OCI-LY7 (cell line): ENCODE data around the gene TDRD1. TPM values are rescaled to one million over a fixed set of nuclear protein-coding genes. Genes with fewer than 3 reads are reported as not detected.

ENCODE experiments used
- BruUV-seq: library from RNA; stranded (reverse); fragments of 400-500 nt; replicated peaks from 2 replicates; lab custom pipeline; 2021; lab: Mats Ljungman, UMichigan
- CTCF ChIA-PET: fragments of 300-600 bp; sonication (Branson Sonifier 250); formaldehyde crosslinking; loops from one replicate; lab custom pipeline; 2022; ENCODE audit warnings: antibody characterized with exemption; ENCODE audit not compliant: unreplicated experiment; lab: Charles Lee
- POLR2A ChIA-PET: fragments of 300-600 bp; sonication (Branson Sonifier 250); formaldehyde crosslinking; loops from one replicate; lab custom pipeline; 2022; ENCODE audit warnings: antibody characterized with exemption; lab: Charles Lee
- DNase-seq: peaks from one replicate; pipeline ENCODE4 v3.0.0-alpha.2; 2015; ENCODE audit warnings: low spot score
- H2AFZ ChIP-seq: fragments of 200-600 bp; sonication (generic), shearing (Covaris generic); 2 replicates; pipeline ENCODE4 v1.6.1; 2014; ENCODE audit warnings: mild to moderate bottlenecking, antibody characterized with exemption, low read length, moderate library complexity
- H3K27ac ChIP-seq: fragments of 200-600 bp; sonication (generic); 2 replicates; pipeline ENCODE4 v1.5.1; 2014; ENCODE audit warnings: mixed run types, low read depth, mild to moderate bottlenecking, moderate library complexity, low read length, inconsistent platforms; ENCODE audit not compliant: poor library complexity, severe bottlenecking
- H3K36me3 ChIP-seq: fragments of 200-600 bp; sonication (generic); 2 replicates; pipeline ENCODE4 v1.6.1; 2014; ENCODE audit warnings: mild to moderate bottlenecking, antibody characterized with exemption, low read length, moderate library complexity, mixed read lengths; ENCODE audit not compliant: insufficient read depth
- H3K4me1 ChIP-seq: fragments of 200-600 bp; sonication (generic); 2 replicates; pipeline ENCODE4 v1.5.1; 2014; ENCODE audit warnings: mild to moderate bottlenecking, low read length; ENCODE audit not compliant: insufficient read depth, poor library complexity, severe bottlenecking
- H3K4me2 ChIP-seq: fragments of 200-600 bp; sonication (generic); 2 replicates; pipeline ENCODE4 v1.6.1; 2014; ENCODE audit warnings: mild to moderate bottlenecking, low read length
- H3K4me3 ChIP-seq: fragments of 200-600 bp; sonication (generic); 2 replicates; pipeline ENCODE4 v1.5.1; 2014; ENCODE audit warnings: mild to moderate bottlenecking, low read depth, low read length; ENCODE audit not compliant: poor library complexity, severe bottlenecking
- H3K79me2 ChIP-seq: fragments of 200-600 bp; sonication (generic); 2 replicates; pipeline ENCODE4 v1.6.1; 2016; ENCODE audit warnings: low read depth, mild to moderate bottlenecking, low read length, moderate library complexity, mixed read lengths; ENCODE audit not compliant: insufficient read depth
- H3K9me2 ChIP-seq: fragments of 200-600 bp; sonication (generic); 2 replicates; pipeline ENCODE4 v1.6.1; 2016; ENCODE audit warnings: mild to moderate bottlenecking, low read length, mixed read lengths; ENCODE audit not compliant: insufficient read depth
- H3K9me3 ChIP-seq: fragments of 200-600 bp; sonication (generic); 2 replicates; pipeline ENCODE4 v1.6.1; 2014; ENCODE audit warnings: mild to moderate bottlenecking, mixed run types, low read length, mixed read lengths
- H4K20me1 ChIP-seq: fragments of 200-600 bp; sonication (generic); 2 replicates; pipeline ENCODE4 v1.6.1; 2014; ENCODE audit warnings: mild to moderate bottlenecking, antibody characterized with exemption, low read length, moderate library complexity, mixed read lengths; ENCODE audit not compliant: insufficient read depth
- EZH2phosphoT487 ChIP-seq: fragments of 200-600 bp; sonication (generic); IDR thresholded peaks from 2 replicates; pipeline ENCODE4 v1.6.1; 2018; ENCODE audit warnings: low read depth, borderline replicate concordance, mild to moderate bottlenecking, mixed run types, antibody characterized with exemption, low read length, moderate library complexity, mixed read lengths
- intact Hi-C: fragments of 100-400 bp; cut with micrococcal nuclease; formaldehyde crosslinking; loops from one replicate; pipeline ENCODE4 v1.10.0; 2022; ENCODE audit not compliant: unreplicated experiment
- total RNA-seq, 2 experiments: library from RNA; depleted of rRNA in 1 of 2; stranded (reverse); fragments of >200 nt in 1 of 2; shearing (Covaris generic) in 1 of 2; gene quantifications; 2 replicates each; pipeline ENCODE4 v1.2.3, GENCODE V29; 2014 to 2022
- TF ChIP-seq, protein P1 (sequence below): fragments of 200-600 bp; sonication (generic); conservative IDR thresholded peaks from 2 replicates; pipeline ENCODE4 v1.5.1; 2014; ENCODE audit warnings: mild to moderate bottlenecking, antibody characterized with exemption, low read length, moderate library complexity, mixed read lengths

TDRD1 gene
- total RNA-seq, 2 experiments from 2014 or later, result not detected

DNA sequence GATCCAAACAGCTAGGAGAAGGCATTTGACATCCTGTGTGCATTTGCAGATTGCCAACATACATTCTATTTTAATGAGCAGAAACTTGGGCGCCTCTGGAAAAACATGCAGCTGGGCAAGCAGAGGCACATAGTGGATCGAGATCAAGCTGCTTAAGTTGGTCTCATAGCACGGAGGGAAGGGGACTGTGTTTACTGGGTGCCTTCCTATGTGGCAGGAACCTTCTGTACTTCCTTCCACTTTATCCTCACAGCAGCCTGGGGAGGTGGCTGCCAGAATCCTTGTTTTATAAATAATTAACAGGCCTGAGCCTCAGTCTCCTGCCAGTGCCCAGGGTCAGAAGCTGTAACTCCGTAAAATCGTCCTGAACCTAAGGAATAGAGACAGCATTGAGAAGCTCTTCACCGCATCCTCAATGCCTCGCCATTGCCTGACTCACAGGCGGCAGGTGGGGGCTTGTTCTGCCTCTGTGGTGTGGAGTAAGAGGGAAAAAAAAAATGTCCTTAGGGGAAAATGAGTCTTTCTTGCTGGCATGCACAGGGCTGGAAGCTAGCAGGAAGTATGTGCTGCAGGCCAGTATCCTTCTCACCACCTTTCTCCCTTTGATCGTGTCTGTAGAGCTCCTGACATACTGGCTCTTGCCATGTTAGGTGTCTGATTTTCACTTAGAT lies 66.1 kb downstream of the TDRD1 start:
- Histone ChIP-seq H3K4me2 (no peak overlapping the region), H3K79me2 (no peaks in the 10 kb centered on the region), H3K9me2 (no peaks in the 10 kb centered on the region), H3K27ac (no peak overlapping the region), H3K9me3 (no peaks in the 10 kb centered on the region), H3K4me3 (no peak overlapping the region), H3K4me1 (no peaks in the 10 kb centered on the region), H2AFZ (no peak overlapping the region), H3K36me3 (no peaks in the 10 kb centered on the region), H4K20me1 (no peaks in the 10 kb centered on the region)
- intact Hi-C loops, result no loop called here
- ChIA-PET POLR2A (interaction anchor here (1.2 kb wide), 1 partner anchor 53 kb away, joined by 4 read pairs; no protein-coding TSS in a partner anchor), CTCF (no interaction called here)
- TF ChIP-seq EZH2phosphoT487, result no peak
- TF ChIP-seq, protein P1, sequence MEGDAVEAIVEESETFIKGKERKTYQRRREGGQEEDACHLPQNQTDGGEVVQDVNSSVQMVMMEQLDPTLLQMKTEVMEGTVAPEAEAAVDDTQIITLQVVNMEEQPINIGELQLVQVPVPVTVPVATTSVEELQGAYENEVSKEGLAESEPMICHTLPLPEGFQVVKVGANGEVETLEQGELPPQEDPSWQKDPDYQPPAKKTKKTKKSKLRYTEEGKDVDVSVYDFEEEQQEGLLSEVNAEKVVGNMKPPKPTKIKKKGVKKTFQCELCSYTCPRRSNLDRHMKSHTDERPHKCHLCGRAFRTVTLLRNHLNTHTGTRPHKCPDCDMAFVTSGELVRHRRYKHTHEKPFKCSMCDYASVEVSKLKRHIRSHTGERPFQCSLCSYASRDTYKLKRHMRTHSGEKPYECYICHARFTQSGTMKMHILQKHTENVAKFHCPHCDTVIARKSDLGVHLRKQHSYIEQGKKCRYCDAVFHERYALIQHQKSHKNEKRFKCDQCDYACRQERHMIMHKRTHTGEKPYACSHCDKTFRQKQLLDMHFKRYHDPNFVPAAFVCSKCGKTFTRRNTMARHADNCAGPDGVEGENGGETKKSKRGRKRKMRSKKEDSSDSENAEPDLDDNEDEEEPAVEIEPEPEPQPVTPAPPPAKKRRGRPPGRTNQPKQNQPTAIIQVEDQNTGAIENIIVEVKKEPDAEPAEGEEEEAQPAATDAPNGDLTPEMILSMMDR, result no peak
- no peak for DNase-seq
- no TSS peak for BruUV-seq

DNA sequence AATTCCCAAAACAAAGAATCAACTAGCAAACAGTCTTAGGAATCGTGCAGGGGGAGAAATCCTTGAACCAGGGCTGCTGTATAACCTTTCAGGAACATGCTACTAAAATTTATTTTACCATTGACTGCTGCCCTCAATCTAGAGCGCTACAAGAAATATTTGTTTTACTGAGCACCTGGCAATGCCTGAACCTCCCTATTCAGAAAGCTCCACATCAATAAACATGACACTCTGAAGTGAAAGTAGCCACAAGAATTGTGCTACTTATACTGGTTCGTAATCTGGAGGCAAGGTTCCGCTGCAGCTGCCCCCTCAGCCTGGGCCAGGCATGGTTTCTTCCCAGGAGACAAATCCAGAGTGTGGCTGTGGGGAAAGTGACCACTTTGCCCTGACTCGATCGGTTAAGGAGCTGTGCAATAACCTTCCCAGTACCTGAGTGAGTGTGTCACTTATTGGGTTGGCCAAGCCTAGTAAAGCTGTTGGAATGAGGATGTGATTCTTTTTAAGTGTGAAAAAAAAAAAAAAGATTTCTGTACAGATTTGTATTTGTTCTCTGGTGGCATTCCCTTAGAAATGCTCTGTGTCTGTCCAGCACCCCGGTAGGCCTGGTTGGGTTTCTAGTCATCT lies 67.6 kb downstream of the TDRD1 start:
- no peak for TF ChIP-seq EZH2phosphoT487
- TF ChIP-seq, protein P1, result no peak
- no peak overlapping the region for H3K4me3 ChIP-seq
- no peaks in the 10 kb centered on the region for H3K36me3 ChIP-seq
- no peaks in the 10 kb centered on the region for H4K20me1 ChIP-seq
- BruUV-seq, result no TSS peak
- H3K27ac ChIP-seq, result no peak overlapping the region
- H3K79me2 ChIP-seq, result no peaks in the 10 kb centered on the region
- no peak for DNase-seq
- no peaks in the 10 kb centered on the region for H3K4me1 ChIP-seq
- no peaks in the 10 kb centered on the region for H3K9me3 ChIP-seq
- CTCF ChIA-PET, result no interaction called here
- POLR2A ChIA-PET, result interaction anchor here (0.7 to 1.2 kb wide), 2 partner anchors 55 to 68 kb away, joined by 4 to 5 read pairs; no protein-coding TSS in a partner anchor
- H2AFZ ChIP-seq, result no peak overlapping the region
- intact Hi-C loops, result no loop called here
- H3K4me2 ChIP-seq, result no peak overlapping the region
- no peaks in the 10 kb centered on the region for H3K9me2 ChIP-seq

DNA sequence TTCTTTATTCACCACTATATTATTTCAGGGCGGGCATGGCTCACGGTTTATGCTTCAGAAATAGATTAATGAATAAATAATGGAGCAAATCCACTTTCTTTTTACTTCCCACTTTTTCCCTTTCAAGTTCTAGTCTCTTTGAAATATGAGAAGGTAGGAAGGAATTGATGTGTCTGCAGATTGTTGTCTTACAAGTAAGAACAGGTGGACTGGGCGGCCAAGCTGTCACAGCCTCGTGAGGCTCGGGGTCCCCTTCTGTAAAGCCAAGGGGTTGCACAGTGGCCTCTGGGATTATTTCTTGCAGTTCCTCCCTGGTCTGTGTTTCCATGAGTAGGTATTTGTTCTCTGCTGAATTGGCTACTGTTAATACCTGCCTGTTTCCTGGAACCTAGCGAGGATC lies 71.1 kb downstream of the TDRD1 start:
- DNase-seq, result no peak
- no TSS peak for BruUV-seq
- no peaks in the 10 kb centered on the region for H3K9me2 ChIP-seq
- no peaks in the 10 kb centered on the region for H3K79me2 ChIP-seq
- no peak overlapping the region for H3K27ac ChIP-seq
- POLR2A ChIA-PET, result interaction anchor here (0.5 kb wide), 1 partner anchor 302 kb away, joined by 8 read pairs; no protein-coding TSS in a partner anchor
- CTCF ChIA-PET, result interaction anchor here (1.0 kb wide), 1 partner anchor 54 kb away, joined by 3 read pairs; no protein-coding TSS in a partner anchor
- H3K4me2 ChIP-seq, result no peak overlapping the region
- no peaks in the 10 kb centered on the region for H3K4me1 ChIP-seq
- no peaks in the 10 kb centered on the region for H3K36me3 ChIP-seq
- TF ChIP-seq EZH2phosphoT487, result no peak
- TF ChIP-seq, protein P1, result no peak
- no peak overlapping the region for H3K4me3 ChIP-seq
- no peaks in the 10 kb centered on the region for H3K9me3 ChIP-seq
- H4K20me1 ChIP-seq, result no peaks in the 10 kb centered on the region
- intact Hi-C loops, result no loop called here
- no peak overlapping the region for H2AFZ ChIP-seq
